Spleen (tissue), 11 donors: ENCODE results near the gene ZFC3H1. TPM values are rescaled to one million over a fixed set of nuclear protein-coding genes. Genes with fewer than 3 reads are reported as not detected.

Experiments used
- DNase-seq: peaks from one replicate; pipeline ENCODE4 v3.0.0-alpha.2; 2020
- H3K27ac ChIP-seq, 8 donors: fragments of 200-600 bp; sonication (generic) in 7 of 8; 1 replicate in 4 of 8; 2 replicates in 4 of 8; pipeline versions ENCODE4 v1.5.0 to v1.8.0; 2016 to 2021; ENCODE audit warnings: inconsistent platforms in 4 of 8, mild to moderate bottlenecking in 4 of 8, moderate library complexity in 1 of 8
- H3K27me3 ChIP-seq, 7 donors: fragments of 200-600 bp; sonication (generic) in 6 of 7; replicated peaks in 1 of 7; 1 replicate in 4 of 7; 2 replicates in 3 of 7; pipeline versions ENCODE4 v1.5.0 to v1.8.0; 2016 to 2021; ENCODE audit warnings: inconsistent platforms in 3 of 7, mild to moderate bottlenecking in 1 of 7
- H3K36me3 ChIP-seq, 6 donors: fragments of 200-600 bp; sonication (generic) in 5 of 6; 1 replicate in 4 of 6; 2 replicates in 2 of 6; pipeline versions ENCODE4 v1.5.0 to v1.8.0; 2016 to 2021; ENCODE audit warnings: inconsistent platforms in 2 of 6
- H3K4me1 ChIP-seq, 6 donors: fragments of 200-600 bp; sonication (generic) in 5 of 6; 1 replicate in 3 of 6; 2 replicates in 3 of 6; pipeline versions ENCODE4 v1.5.0 to v1.8.0; 2016 to 2021; ENCODE audit warnings: inconsistent platforms in 3 of 6
- H3K4me3 ChIP-seq, 8 donors: fragments of 200-600 bp; sonication (generic) in 7 of 8; 1 replicate in 4 of 8; 2 replicates in 4 of 8; pipeline versions ENCODE4 v1.5.0 to v1.8.0; 2016 to 2021; ENCODE audit warnings: inconsistent platforms in 4 of 8, mild to moderate bottlenecking in 4 of 8, moderate library complexity in 2 of 8
- H3K9me3 ChIP-seq, 8 donors: fragments of 200-600 bp; sonication (generic) in 7 of 8; 1 replicate in 4 of 8; 2 replicates in 4 of 8; pipeline versions ENCODE4 v1.5.0 to v1.8.0; 2016 to 2021; ENCODE audit warnings: inconsistent platforms in 4 of 8
- POLR2A ChIP-seq, 3 donors: fragments of 450-650 bp; IDR thresholded peaks; one replicate each; pipeline ENCODE4 v1.5.1; 2017; ENCODE audit warnings: antibody characterized with exemption in 3 of 3, mild to moderate bottlenecking in 1 of 3
- POLR2AphosphoS5 ChIP-seq, 3 donors: sonication (generic); formaldehyde crosslinking; IDR thresholded peaks; one replicate each; pipeline ENCODE4 v1.5.1; 2017; ENCODE audit warnings: antibody characterized with exemption in 3 of 3
- WGBS, 5 donors: extraction: QIAGEN DNeasy Blood & Tissue Kit in 3 of 5; methylation state at CpG; one replicate each; pipeline versions ENCODE4 v1.1.5 to v1.1.7; 2013 to 2018; 5-methylcytosine and 5-hydroxymethylcytosine counted together
- intact Hi-C: fragments of 100-400 bp; cut with DNase I; formaldehyde crosslinking; loops from one replicate; pipeline ENCODE4 v1.15.0; 2023; ENCODE audit warnings: low total_unique reads
- polyA plus RNA-seq, 3 donors: library from polyadenylated mRNA; stranded (reverse); fragments of 200-250 nt; gene quantifications; one replicate each; pipeline ENCODE4 v1.2.1, GENCODE V29; 2013
- small RNA-seq, 4 donors: library from RNA; depleted of rRNA; stranded (forward); fragments of <200 nt; gene quantifications; one replicate each; pipeline ENCODE3, GENCODE V24; 2016
- total RNA-seq, 7 donors: library from RNA; depleted of rRNA in 3 of 7; stranded (reverse); fragments of >200 nt in 3 of 7; fragmentation: NEBNext Ultra II Directional in 4 of 7; extraction: Animal tissue kit (Norgen Biotek cat#: 25700) in 4 of 7; gene quantifications; one replicate each; pipeline versions ENCODE4 v1.1.0 to v1.2.1, GENCODE V29; 2016 to 2021
- TF ChIP-seq, protein P1 (sequence below), 11 experiments: fragments of 200-600 bp in 7 of 11; fragments of 450-650 bp in 4 of 11; sonication (generic) in 4 of 11; IDR thresholded peaks in 8 of 11; conservative IDR thresholded peaks in 3 of 11; 1 replicate in 7 of 11; 2 replicates in 4 of 11; pipeline versions ENCODE4 v1.4.0 to v1.8.0; 2016 to 2021; ENCODE audit warnings: antibody characterized with exemption in 11 of 11, inconsistent platforms in 4 of 11, mild to moderate bottlenecking in 1 of 11
- donor health status: healthy with polysubstance abuse.
- donor health status: DM: no; HTN: no; CAD: no; lungs with moderate emphysema.
- donor health status: DM: no; HTN: no; CAD: no.
- donor health status: Bipolar disorder and iron deficiency.
- donor health status: healthy.
- donor health status: DM: no; HTN: no; CAD: no.
- donor health status: DM: yes; HTN: yes; CAD: no.

ZFC3H1 gene
- total and polyA plus RNA-seq, 10 donors, result 21.4 to 139 (median 77.8) TPM

DNA sequence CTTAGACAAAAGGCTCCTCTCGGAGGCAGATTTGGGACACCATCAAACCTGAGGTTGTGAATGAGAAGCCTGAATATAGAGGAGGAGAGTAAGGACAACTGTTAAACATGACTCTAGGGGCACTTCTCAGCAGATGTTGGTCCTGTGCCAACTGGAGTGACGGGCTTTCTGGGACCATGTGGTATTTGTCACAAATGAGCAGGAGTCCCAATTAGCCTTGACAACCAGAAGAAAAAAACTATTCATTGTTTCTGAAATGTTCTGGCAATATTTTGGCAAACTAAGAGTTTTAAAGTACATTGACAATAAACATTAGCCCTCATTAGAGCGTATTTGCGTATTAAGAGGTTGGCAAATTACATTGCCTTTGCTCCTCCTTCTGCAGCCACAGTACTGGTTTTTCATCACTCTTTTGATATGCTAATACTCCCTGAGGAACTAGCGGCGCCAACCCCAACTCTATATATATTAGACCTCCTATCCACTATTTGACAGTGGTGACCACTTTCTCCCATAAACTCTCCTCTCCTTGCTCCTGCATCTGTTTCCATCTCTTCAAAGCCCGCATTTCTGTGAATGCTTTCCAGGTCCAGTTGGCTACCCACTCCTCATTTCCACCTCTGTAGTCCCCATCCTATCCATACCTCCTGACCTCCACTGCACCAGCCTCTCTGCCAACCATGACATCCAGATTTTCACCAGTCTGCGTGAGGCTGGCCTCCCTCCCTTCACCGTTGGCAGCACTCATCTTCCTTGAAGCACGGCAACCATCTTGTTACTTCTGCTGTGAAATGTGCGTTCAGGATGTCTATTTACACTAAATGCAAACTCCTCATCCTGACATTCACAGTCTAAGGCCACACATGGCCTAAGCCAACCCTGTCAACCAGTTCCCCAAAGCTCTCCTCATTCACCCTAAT, 100.7 kb downstream of the ZFC3H1 start:
- DNase-seq, result no peak
- TF ChIP-seq POLR2A (IDR thresholded peaks at IDR 0.05) (no peak), POLR2AphosphoS5 (IDR thresholded peaks at IDR 0.05) (no peak)
- TF ChIP-seq, protein P1, sequence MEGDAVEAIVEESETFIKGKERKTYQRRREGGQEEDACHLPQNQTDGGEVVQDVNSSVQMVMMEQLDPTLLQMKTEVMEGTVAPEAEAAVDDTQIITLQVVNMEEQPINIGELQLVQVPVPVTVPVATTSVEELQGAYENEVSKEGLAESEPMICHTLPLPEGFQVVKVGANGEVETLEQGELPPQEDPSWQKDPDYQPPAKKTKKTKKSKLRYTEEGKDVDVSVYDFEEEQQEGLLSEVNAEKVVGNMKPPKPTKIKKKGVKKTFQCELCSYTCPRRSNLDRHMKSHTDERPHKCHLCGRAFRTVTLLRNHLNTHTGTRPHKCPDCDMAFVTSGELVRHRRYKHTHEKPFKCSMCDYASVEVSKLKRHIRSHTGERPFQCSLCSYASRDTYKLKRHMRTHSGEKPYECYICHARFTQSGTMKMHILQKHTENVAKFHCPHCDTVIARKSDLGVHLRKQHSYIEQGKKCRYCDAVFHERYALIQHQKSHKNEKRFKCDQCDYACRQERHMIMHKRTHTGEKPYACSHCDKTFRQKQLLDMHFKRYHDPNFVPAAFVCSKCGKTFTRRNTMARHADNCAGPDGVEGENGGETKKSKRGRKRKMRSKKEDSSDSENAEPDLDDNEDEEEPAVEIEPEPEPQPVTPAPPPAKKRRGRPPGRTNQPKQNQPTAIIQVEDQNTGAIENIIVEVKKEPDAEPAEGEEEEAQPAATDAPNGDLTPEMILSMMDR (IDR thresholded peaks at IDR 0.05 in 8 of 11, conservative IDR thresholded peaks at IDR 0.05 in 3 of 11), result no peak
- H3K27me3 ChIP-seq, result no peaks in the 10 kb centered on the region
- H3K36me3 ChIP-seq, result no peaks in the 10 kb centered on the region
- no peak overlapping the region for H3K27ac ChIP-seq
- H3K4me3 ChIP-seq, result no peak overlapping the region
- intact Hi-C loops, result no loop called here
- WGBS, 5 donors, result 71 to 78% (median 77%) methylated on average over 11 of the region's 11 CpGs
- no peaks in the 10 kb centered on the region for H3K9me3 ChIP-seq
- H3K4me1 ChIP-seq, result no peaks in the 10 kb centered on the region

Small RNA genes lying within 50 kb of the gene (small RNA-seq; reads per million reads assigned to genes)
- gene RF00560, result 0 reads per million in 4 donors

Other genes starting within 250 kb of the ZFC3H1 start
- not detected for gene LGR5, start 224.1 kb downstream of the ZFC3H1 start, total RNA-seq
- under 1 TPM; 0.02 to 0.19 (median 0.02) TPM for gene LGR5, start 224.1 kb downstream of the ZFC3H1 start, polyA plus RNA-seq
- 1 to 10 TPM; 3.8 to 8.8 (median 5.8) TPM for gene THAP2, start 453 bp upstream of the ZFC3H1 start, total RNA-seq
- gene THAP2, start 453 bp upstream of the ZFC3H1 start, polyA plus RNA-seq, result 1 to 10 TPM; 3.1 to 5.0 (median 3.4) TPM
- 10 to 100 TPM; 26.8 to 42.4 (median 30.9) TPM for gene TMEM19, start 22.2 kb upstream of the ZFC3H1 start, total RNA-seq
- gene TMEM19, start 22.2 kb upstream of the ZFC3H1 start, polyA plus RNA-seq, result 10 to 100 TPM; 15.0 to 24.3 (median 18.0) TPM
- 10 to 100 TPM; 25.9 to 75.4 (median 66.1) TPM for gene RAB21, start 91.0 kb upstream of the ZFC3H1 start, total RNA-seq
- 10 to 100 TPM in 1 of 3 donors, 1 to 10 TPM in 2; 5.7 to 13.9 (median 8.9) TPM for gene RAB21, start 91.0 kb upstream of the ZFC3H1 start, polyA plus RNA-seq
- gene TBC1D15, start 175.9 kb upstream of the ZFC3H1 start, total RNA-seq, result 10 to 100 TPM; 53.7 to 81.9 (median 69.6) TPM
- gene TBC1D15, start 175.9 kb upstream of the ZFC3H1 start, polyA plus RNA-seq, result 10 to 100 TPM; 22.4 to 29.6 (median 25.4) TPM